Bronchial epithelial cell (primary cell): ENCODE data around the gene OR2V2. TPM values are rescaled to one million over a fixed set of nuclear protein-coding genes. Genes with fewer than 3 reads are reported as not detected.

Experiments used
- DNase-seq: peaks from one replicate; pipeline ENCODE4 v3.0.0-alpha.2; 2010; ENCODE audit warnings: low read depth
- FAIRE-seq: peaks from 2 replicates; lab custom pipeline; 2011; peaks lifted over from hg19 to GRCh38; lab: Jason Lieb, UNC
- H3K27me3 ChIP-seq: 2 replicates; pipeline ENCODE4 v1.5.1; 2011; ENCODE audit warnings: low read length; ENCODE audit not compliant: control insufficient read depth, insufficient read depth
- H3K36me3 ChIP-seq: 2 replicates; pipeline ENCODE4 v1.5.1; 2011; ENCODE audit warnings: low read length; ENCODE audit not compliant: control insufficient read depth, insufficient read depth
- H3K4me3 ChIP-seq: 2 replicates; pipeline ENCODE4 v1.5.1; 2011; ENCODE audit warnings: mild to moderate bottlenecking, low read depth, low read length, control low read depth
- CTCF ChIP-seq: IDR thresholded peaks from 2 replicates; pipeline ENCODE4 v1.5.1; 2011; ENCODE audit warnings: mild to moderate bottlenecking, moderate library complexity, low read length, control low read depth, inconsistent platforms; ENCODE audit not compliant: insufficient read depth, severe bottlenecking
- total RNA-seq: library from RNA; depleted of rRNA; stranded (reverse); fragments of >200 nt; gene quantifications from 2 replicates; pipeline ENCODE4 v1.2.1, GENCODE V29; 2014

The OR2V2 gene
- total RNA-seq, 1 donor from 2014 or later = not detected

- no peak for TF ChIP-seq CTCF
- Histone ChIP-seq H3K27me3 (no peaks in the 10 kb centered on the region), H3K36me3 (peaks cover 7% of the 10 kb centered on the region), H3K4me3 (peak overlapping the region; percentile 81)
- FAIRE-seq (no peak), DNase-seq (no peak)
Observed at GRCh38 chr5:181190711-181191525, 43.5 kb downstream of the OR2V2 start.

GRCh38 chr5:181191526-181192336 lies 44.3 kb downstream of the OR2V2 start:
- H3K27me3 ChIP-seq = no peaks in the 10 kb centered on the region
- no peak for TF ChIP-seq CTCF
- H3K36me3 ChIP-seq = peaks cover 7% of the 10 kb centered on the region
- FAIRE-seq = no peak
- peak overlapping the region; percentile 81 for H3K4me3 ChIP-seq
- DNase-seq = peak; percentile 84

GRCh38 chr5:181192337-181193046 lies 45.1 kb downstream of the OR2V2 start:
- H3K36me3 ChIP-seq = peaks cover 10% of the 10 kb centered on the region
- FAIRE-seq (no peak), DNase-seq (peak; percentile 49)
- H3K4me3 ChIP-seq = peak overlapping the region; percentile 81
- H3K27me3 ChIP-seq = no peaks in the 10 kb centered on the region
- TF ChIP-seq CTCF = no peak

GRCh38 chr5:181193656-181194055 lies 46.3 kb downstream of the OR2V2 start:
- FAIRE-seq = no peak
- no peak for DNase-seq
- no peak for TF ChIP-seq CTCF
- no peaks in the 10 kb centered on the region for H3K27me3 ChIP-seq
- H3K36me3 ChIP-seq = peaks cover 13% of the 10 kb centered on the region
- H3K4me3 ChIP-seq = no peak overlapping the region

- H3K27me3 ChIP-seq = no peaks in the 10 kb centered on the region
- DNase-seq (no peak), FAIRE-seq (no peak)
- no peak for TF ChIP-seq CTCF
- no peak overlapping the region for H3K4me3 ChIP-seq
- peaks cover 17% of the 10 kb centered on the region for H3K36me3 ChIP-seq
Observed at GRCh38 chr5:181194489-181195248, 47.3 kb downstream of the OR2V2 start.
